Measurements from ENCODE around the gene CDC42BPB.
"Not testable (repeated sequence)": the region's sequence is repeated elsewhere in the genome, so short reads cannot be mapped to it uniquely, and the experiment has no call there.

The CDC42BPB gene

GRCh38 chr14:103033681-103034096, 23.7 kb downstream of the CDC42BPB start:
- DNase-seq = no peak

DNA sequence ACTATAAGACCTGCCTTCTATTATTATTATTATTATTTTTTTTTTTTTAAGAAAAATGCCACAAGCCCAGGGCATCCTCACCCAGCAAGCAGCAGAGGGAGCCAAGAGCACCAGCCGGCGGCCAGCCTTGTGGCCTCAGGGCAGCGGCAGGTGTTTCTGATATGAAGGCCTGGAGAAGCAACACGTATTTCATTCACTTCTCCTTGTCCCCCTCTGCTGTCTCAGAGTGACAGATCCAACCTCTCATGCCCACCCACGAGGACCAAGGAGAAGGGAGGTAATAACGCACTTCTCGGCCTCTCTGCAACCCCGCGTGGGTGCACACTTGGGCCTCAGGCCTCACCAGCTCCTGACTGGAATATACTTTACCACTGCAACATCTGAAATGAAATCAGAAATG, 25.4 kb downstream of the CDC42BPB start:
- no peak for DNase-seq

DNA sequence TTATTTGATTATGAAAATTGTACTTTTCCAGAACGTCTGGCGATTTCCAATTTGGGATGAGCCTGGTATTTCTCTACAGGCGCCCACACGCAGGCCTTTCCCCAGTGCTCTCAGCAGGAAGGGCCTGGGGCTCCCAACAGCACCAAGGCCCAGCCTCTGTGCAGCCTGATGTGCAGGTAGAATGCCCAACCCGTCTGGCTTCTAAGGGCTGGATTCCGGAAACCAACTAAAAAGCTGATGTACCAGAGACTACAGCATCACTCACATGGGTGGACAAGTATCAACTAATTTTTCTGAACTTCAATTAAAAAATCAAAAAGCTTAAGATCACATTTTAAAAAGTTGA, 25.8 kb downstream of the CDC42BPB start:
- DNase-seq = no peak

DNA sequence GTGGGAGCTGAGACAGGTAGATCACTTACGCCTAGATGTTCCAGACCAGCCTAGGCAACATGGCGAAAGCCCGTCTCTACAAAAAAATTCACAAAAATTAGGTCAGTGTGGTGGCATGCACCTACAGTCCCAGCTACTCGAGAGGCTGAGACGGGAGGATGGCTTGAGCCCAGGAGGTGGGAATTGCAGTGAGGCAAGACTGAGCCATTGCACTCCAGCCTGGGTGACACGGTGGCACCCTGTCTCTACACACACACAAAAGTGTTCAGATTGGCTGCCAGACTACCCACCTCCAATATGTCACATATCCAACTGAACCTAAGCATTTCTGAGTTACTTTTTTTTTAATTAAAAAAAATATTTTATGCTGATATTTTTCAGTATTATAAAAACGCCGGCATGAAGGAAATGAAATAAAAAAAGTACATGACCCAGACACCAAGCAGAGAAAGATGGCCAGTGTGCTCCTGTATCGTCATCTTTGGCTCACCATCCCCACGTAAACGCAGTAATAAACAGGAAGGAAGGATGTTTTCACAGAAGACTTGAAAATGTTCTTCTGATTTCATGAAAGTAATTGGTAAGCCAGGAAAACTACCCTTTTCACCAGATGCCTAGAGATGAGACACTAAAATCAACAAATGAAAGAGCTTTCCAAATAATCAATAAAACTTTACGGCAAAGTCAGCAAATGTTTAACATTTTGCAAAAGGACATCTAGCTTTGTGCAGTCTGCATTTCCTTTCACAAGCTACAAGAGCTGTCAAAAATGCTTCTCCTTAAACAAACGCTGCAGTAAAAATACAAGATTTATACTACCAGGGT, 26.4 kb downstream of the CDC42BPB start:
- DNase-seq = no peak

- DNase-seq = no peak
Observed at GRCh38 chr14:103029936-103030335, 27.4 kb downstream of the CDC42BPB start.

- DNase-seq = no peak
Observed at GRCh38 chr14:103028772-103029171, 28.6 kb downstream of the CDC42BPB start.

GRCh38 chr14:103028161-103028767, 29.1 kb downstream of the CDC42BPB start:
- no peak for DNase-seq

DNA sequence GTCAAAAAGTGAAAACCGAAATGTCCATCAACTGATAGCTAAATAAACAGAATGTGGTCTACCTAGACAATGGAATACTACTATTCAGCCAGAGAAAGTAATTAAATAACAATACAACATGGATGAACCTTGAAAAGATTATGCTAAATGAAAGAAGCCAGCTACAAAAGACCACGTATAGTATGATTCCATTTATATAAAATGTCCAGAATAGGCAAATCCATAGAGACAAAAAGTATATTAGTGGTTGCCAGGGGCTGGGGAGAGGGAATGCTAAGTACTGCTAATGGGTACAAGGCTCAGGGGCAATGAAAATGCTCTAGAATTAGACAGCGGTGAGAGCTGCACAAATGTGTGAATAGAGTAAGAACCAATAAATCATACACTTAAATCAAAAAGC, 29.9 kb downstream of the CDC42BPB start:
- DNase-seq = no peak

DNA sequence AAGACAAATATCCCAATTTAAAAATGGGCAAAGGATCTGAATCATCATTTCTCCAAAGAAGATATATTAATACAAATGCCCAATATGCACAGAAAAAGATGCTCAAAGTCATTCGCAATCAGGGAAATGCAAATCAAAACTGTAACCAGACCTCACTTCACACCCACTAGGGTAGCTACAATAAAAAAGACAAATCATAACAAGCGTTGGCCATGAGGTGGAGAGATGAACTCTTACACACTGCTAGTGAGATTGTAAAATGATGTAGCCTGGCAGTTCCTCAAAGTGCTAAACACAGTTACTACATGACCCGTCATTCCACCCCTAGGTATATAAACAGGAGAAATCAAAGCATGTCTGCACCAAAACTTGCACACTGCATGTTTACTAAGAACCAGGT, 30.4 kb downstream of the CDC42BPB start:
- DNase-seq = no peak

DNA sequence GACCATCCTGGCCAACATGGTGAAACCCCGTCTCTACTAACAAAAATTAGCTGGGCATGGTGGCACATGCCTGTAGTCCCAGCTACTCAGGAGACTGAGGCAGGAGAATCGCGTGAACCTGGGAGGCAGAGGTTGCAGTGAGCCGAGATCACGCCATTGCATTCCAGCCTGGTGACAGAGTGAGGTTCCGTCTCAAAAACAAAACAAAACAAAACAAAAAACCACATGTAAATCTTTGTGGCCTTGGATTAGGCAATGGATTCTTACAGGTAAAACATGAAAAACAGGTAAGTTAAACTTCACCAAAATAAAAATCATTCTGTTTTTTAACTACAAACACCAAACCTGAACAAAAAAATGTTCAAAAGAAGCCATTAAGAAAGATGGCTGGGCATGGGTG, 31.2 kb downstream of the CDC42BPB start:
- DNase-seq = not testable (repeated sequence)

DNA sequence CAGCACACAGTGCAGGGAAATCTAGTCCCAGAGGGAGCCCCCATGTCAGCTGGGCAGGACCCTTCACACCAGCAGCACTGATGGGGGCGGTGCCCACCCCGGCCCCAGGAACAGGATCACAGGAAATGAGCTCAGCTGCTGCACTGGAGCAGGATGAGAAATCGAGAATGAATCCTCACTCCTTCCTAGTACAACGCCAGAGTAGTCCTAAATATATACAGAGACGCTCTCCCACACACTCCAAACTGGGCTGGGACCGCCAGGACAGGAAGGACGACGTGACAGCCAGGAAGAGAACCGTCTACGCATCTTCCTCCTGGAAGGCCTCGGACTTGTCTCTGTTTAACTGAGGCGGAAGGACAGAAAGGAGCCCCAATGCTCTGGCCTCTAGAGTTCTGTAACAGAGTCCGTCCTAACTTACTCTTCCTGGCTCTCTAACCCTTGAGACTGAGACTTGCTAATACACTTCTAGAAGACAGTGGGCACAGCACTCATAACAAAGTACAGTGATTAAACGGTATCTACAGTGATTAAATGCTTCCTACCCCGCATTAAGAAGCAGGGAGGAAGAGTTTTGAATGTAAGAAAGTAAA, 33.4 kb downstream of the CDC42BPB start:
- no peak for DNase-seq

DNA sequence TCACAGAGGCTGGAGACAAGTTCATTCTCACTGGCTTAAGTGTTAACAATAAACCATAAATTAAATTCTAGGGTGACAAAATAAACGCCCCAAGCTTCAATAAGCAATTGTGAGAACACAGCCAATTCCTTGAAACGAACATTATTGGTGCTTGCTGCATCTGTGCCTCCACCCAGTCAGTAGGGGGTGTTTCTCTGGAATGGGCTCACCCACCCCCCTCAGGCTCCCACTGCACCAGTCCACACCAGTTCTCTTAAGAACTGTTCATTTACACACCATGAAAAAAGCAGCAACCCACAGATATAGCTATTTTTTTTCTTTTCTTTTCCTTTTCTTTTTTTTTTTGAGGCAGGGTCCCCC, 34.7 kb downstream of the CDC42BPB start:
- DNase-seq = no peak

DNA sequence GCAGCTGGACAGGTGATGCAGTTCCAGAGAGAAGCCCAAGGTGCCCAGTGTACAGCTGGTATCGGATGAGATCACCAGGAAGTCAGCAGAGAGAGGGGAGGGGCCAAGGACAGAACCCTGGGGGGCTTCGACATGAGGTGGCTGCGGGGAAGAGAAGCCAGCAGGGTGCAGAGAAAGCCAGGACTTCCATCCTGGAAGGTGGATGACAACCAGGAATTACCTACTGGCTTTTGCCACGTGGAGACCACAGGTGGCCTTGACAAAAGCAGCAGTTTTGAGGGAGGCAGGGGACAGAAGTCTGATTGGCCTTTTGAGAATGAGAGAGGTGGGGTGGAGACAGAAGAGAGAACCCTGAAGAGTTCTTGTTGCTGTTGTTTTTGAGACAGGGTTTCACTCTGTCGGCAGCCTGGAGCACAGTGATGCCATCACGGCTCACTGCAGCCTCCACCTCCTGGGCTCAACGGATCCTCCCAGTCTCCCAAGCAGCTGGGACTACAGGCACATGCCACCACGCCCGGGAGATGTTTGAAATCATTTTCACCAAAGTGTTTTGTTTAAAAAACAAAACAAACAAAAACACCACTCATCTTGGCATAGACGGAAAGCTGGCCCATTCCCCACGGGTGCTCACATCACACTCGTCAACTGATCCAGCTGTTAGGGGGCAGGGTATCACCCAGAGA, 35.2 kb downstream of the CDC42BPB start:
- DNase-seq = no peak

DNA sequence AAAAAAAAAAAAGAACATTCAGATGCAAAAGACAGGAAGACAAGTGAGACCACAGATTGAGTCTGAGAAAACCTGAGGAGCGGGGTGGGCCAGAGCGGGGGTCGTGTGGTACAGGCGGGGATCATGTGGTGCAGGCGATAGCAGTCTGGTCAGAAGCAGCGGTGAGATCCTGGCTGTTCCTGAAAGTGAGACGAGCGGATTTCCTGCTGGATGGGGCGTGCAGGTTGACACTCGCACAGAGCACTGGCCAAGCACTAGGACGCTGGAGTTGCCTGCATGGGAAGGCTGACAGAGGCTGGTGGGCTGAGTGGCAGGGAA, 35.7 kb downstream of the CDC42BPB start:
- DNase-seq = no peak

- no peak for DNase-seq
Observed at GRCh38 chr14:103020271-103021170, 36.8 kb downstream of the CDC42BPB start.

- no peak for DNase-seq
Observed at GRCh38 chr14:103019826-103020225, 37.5 kb downstream of the CDC42BPB start.

GRCh38 chr14:103019236-103019635, 38.1 kb downstream of the CDC42BPB start:
- no peak for DNase-seq

- no peak for DNase-seq
Observed at GRCh38 chr14:103016594-103016993, 40.8 kb downstream of the CDC42BPB start.

DNA sequence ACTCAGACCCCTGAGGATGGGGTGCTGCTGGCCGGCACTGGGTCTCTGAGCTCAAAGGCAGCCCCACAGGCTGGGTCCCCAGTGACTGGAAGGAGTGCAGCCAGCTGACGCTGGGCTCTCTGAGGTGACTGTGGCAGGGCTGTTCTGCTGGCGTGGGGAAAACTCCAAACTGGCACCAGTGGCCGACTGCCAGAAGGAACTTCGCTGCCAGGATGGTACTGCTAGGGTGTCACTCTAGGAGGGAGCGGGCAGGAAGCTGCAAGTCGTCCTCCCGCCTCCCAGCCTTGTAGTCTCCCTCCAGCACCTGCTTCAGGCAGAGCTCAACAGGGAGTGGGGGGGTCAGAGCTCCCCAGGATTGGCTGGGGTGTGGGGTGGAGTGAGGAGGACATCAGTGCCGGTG, 41.3 kb downstream of the CDC42BPB start:
- no peak for DNase-seq

GRCh38 chr14:103015426-103015825, 41.9 kb downstream of the CDC42BPB start:
- no peak for DNase-seq

GRCh38 chr14:103014466-103015228, 42.7 kb downstream of the CDC42BPB start:
- no peak for DNase-seq

- DNase-seq = no peak
Observed at GRCh38 chr14:103013028-103013427, 44.3 kb downstream of the CDC42BPB start.

Measured in CD4-positive, alpha-beta T cell treated with Interleukin-17A for 1 hour (primary cell).